B cell (primary cell): ENCODE results near the gene SGTA. TPM values are rescaled to one million over a fixed set of nuclear protein-coding genes. Genes with fewer than 3 reads are reported as not detected.

ENCODE experiments used
- ATAC-seq: fragments of 200-7000 bp; cut with Tn5 transposase; one replicate; pipeline ENCODE4 v1.10.0; 2021; ENCODE audit warnings: low read depth, mild to moderate bottlenecking, moderate number of reproducible peaks, moderate library complexity
- CTCF ChIA-PET: fragments of 350-600 bp; sonication (Branson Sonifier 250); formaldehyde crosslinking; loops from one replicate; lab custom pipeline; 2021; ENCODE audit warnings: antibody characterized with exemption, inconsistent platforms; lab: Charles Lee
- POLR2A ChIA-PET: fragments of 350-600 bp; sonication (Branson Sonifier 250); formaldehyde crosslinking; loops from one replicate; lab custom pipeline; 2021; ENCODE audit warnings: antibody characterized with exemption; lab: Charles Lee
- DNase-seq: peaks from one replicate; pipeline ENCODE4 v3.0.0; 2013
- H2AFZ ChIP-seq: 2 replicates; pipeline ENCODE4 v1.6.1; 2012; ENCODE audit warnings: mild to moderate bottlenecking, low read depth, low read length; ENCODE audit not compliant: insufficient read depth, poor library complexity, severe bottlenecking
- H3K27ac ChIP-seq, 2 donors: 1 replicate in 1 of 2; 2 replicates in 1 of 2; pipeline ENCODE4 v1.5.1; 2012 to 2013; ENCODE audit warnings: low read length in 2 of 2, mild to moderate bottlenecking in 2 of 2, moderate library complexity in 1 of 2
- H3K27me3 ChIP-seq, 4 experiments: fragments of 200-600 bp in 1 of 4; sonication (generic) in 1 of 4; replicated peaks in 1 of 4; 1 replicate in 2 of 4; 2 replicates in 2 of 4; pipeline versions ENCODE4 v1.6.1 to v1.7.0; 2013 to 2016; ENCODE audit warnings: low read length in 3 of 4, mild to moderate bottlenecking in 2 of 4, mixed read lengths in 1 of 4, moderate library complexity in 1 of 4; ENCODE audit not compliant: insufficient read depth in 4 of 4, control insufficient read depth in 3 of 4; ENCODE audit errors: control extremely low read depth in 1 of 4
- H3K36me3 ChIP-seq, 2 experiments: replicated peaks in 1 of 2; 1 replicate in 1 of 2; 2 replicates in 1 of 2; pipeline versions ENCODE4 v1.6.1 to v1.7.1; 2013; ENCODE audit warnings: low read length in 1 of 2; ENCODE audit not compliant: insufficient read depth in 2 of 2, control insufficient read depth in 1 of 2; ENCODE audit errors: control extremely low read depth in 1 of 2, extremely low read depth in 1 of 2
- H3K4me1 ChIP-seq, 2 donors: fragments of 200-600 bp in 1 of 2; sonication (generic) in 1 of 2; 1 replicate in 1 of 2; 2 replicates in 1 of 2; pipeline versions ENCODE4 v1.5.1 to v1.6.1; 2013 to 2017; ENCODE audit warnings: low read length in 2 of 2; ENCODE audit not compliant: control insufficient read depth in 2 of 2, insufficient read depth in 2 of 2
- H3K4me2 ChIP-seq: replicated peaks from 2 replicates; pipeline ENCODE3; 2012; ENCODE audit warnings: mild to moderate bottlenecking, low read depth, low read length; ENCODE audit not compliant: poor library complexity, severe bottlenecking
- H3K4me3 ChIP-seq, 5 experiments: fragments of 200-600 bp in 1 of 5; sonication (generic) in 1 of 5; 1 replicate in 3 of 5; 2 replicates in 2 of 5; pipeline versions ENCODE4 v1.5.1 to v1.7.0; 2011 to 2016; ENCODE audit warnings: low read length in 4 of 5, mild to moderate bottlenecking in 4 of 5, low read depth in 2 of 5, control low read depth in 1 of 5, moderate library complexity in 1 of 5; ENCODE audit not compliant: insufficient read depth in 1 of 5; ENCODE audit errors: control extremely low read depth in 1 of 5, extremely low read depth in 1 of 5
- H3K79me2 ChIP-seq: fragments of 200-600 bp; sonication (generic); one replicate; pipeline ENCODE4 v1.6.0; 2016; ENCODE audit warnings: low read length; ENCODE audit not compliant: control insufficient read depth, insufficient read depth
- H3K9ac ChIP-seq: fragments of 200-600 bp; sonication (generic); 2 replicates; pipeline ENCODE4 v1.6.1; 2017; ENCODE audit warnings: mild to moderate bottlenecking, low read length, moderate library complexity
- H3K9me3 ChIP-seq, 3 donors: one replicate each; pipeline versions ENCODE4 v1.6.1 to v1.7.1; 2013; ENCODE audit warnings: low read length in 2 of 3; ENCODE audit not compliant: control insufficient read depth in 2 of 3, insufficient read depth in 1 of 3; ENCODE audit errors: control extremely low read depth in 1 of 3
- H4K20me1 ChIP-seq: 2 replicates; pipeline ENCODE4 v1.6.0; 2012; ENCODE audit warnings: mild to moderate bottlenecking, low read length; ENCODE audit not compliant: insufficient read depth, control insufficient read depth, poor library complexity, severe bottlenecking
- H3K27ac Mint-ChIP-seq: one replicate; pipeline ENCODE4 v1.8.0; 2021; ENCODE audit warnings: mixed read lengths
- H3K27me3 Mint-ChIP-seq: one replicate; pipeline ENCODE4 v1.8.0; 2021; ENCODE audit warnings: mixed read lengths
- H3K4me1 Mint-ChIP-seq: one replicate; pipeline ENCODE4 v1.8.0; 2021; ENCODE audit warnings: mixed read lengths
- H3K4me3 Mint-ChIP-seq: one replicate; pipeline ENCODE4 v1.8.0; 2021; ENCODE audit warnings: mixed read lengths
- H3K9me3 Mint-ChIP-seq: one replicate; pipeline ENCODE4 v1.8.0; 2022; ENCODE audit warnings: mixed read lengths; ENCODE audit not compliant: insufficient read depth
- EZH2 ChIP-seq: IDR thresholded peaks from 2 replicates; pipeline ENCODE4 v1.6.1; 2012; ENCODE audit warnings: borderline replicate concordance, low read depth, mild to moderate bottlenecking, moderate library complexity, low read length; ENCODE audit not compliant: insufficient read depth, poor library complexity, severe bottlenecking
- WGBS: methylation state at CpG from one replicate; pipeline ENCODE4 v1.1.5; 2013; ENCODE audit warnings: missing lambda C conversion rate; ENCODE audit not compliant: insufficient coverage; 5-methylcytosine and 5-hydroxymethylcytosine counted together
- intact Hi-C: fragments of 100-400 bp; cut with micrococcal nuclease; formaldehyde crosslinking; loops from one replicate; pipeline ENCODE4 v1.10.0; 2022
- polyA plus RNA-seq: library from polyadenylated mRNA; depleted of rRNA; stranded (reverse); fragments of >200 nt; gene quantifications from 2 replicates; pipeline ENCODE4 v1.2.3, GENCODE V29; 2012
- total RNA-seq, 2 donors: library from RNA; stranded (reverse); fragments of 120-200 nt in 1 of 2; gene quantifications; 1 replicate in 1 of 2; 2 replicates in 1 of 2; pipeline versions ENCODE4 v1.2.3 to v1.2.4, GENCODE V29; 2013 to 2022
- TF ChIP-seq, protein P1 (sequence below): fragments of 200-600 bp; IDR thresholded peaks from one replicate; pipeline ENCODE4 v1.8.0; 2022; ENCODE audit warnings: antibody characterized with exemption, mild to moderate bottlenecking

The SGTA gene
- total and polyA plus RNA-seq, 2 donors (not counting 1 experiment from before 2014, with no cell fraction given): 36.6 to 42.0 TPM

DNA sequence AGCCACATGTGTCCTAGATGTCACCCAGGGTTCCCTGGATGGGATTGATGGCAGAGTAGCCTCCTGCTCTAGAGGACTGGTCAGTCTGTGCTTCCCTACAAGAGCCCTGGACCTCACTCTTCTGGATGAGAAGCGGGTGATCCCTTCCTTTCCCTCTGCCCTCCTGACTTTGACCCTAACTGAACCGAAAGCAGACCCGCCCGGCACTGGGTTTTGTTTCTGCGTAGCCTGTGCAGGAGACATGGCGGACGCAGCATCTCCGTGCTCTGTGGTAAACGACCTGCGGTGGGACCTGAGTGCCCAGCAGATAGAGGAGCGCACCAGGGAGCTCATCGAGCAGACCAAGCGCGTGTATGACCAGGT is 7.1 kb upstream of the SGTA start:
- Mint-ChIP-seq H3K27ac (peak overlapping the region; percentile 68), H3K9me3 (no peaks in the 10 kb centered on the region), H3K4me3 (peak overlapping the region; percentile 37), H3K27me3 (no peaks in the 10 kb centered on the region), H3K4me1 (peaks cover 37% of the 10 kb centered on the region)
- TF ChIP-seq, protein P1, sequence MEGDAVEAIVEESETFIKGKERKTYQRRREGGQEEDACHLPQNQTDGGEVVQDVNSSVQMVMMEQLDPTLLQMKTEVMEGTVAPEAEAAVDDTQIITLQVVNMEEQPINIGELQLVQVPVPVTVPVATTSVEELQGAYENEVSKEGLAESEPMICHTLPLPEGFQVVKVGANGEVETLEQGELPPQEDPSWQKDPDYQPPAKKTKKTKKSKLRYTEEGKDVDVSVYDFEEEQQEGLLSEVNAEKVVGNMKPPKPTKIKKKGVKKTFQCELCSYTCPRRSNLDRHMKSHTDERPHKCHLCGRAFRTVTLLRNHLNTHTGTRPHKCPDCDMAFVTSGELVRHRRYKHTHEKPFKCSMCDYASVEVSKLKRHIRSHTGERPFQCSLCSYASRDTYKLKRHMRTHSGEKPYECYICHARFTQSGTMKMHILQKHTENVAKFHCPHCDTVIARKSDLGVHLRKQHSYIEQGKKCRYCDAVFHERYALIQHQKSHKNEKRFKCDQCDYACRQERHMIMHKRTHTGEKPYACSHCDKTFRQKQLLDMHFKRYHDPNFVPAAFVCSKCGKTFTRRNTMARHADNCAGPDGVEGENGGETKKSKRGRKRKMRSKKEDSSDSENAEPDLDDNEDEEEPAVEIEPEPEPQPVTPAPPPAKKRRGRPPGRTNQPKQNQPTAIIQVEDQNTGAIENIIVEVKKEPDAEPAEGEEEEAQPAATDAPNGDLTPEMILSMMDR: no peak
- TF ChIP-seq EZH2: no peak
- intact Hi-C loops: no loop called here
- CTCF ChIA-PET: no interaction called here
- H3K9ac ChIP-seq: no peak overlapping the region
- ATAC-seq (no peak), DNase-seq (no peak)
- no peak overlapping the region for H3K27ac ChIP-seq
- H4K20me1 ChIP-seq: no peaks in the 10 kb centered on the region
- peaks cover 64% of the 10 kb centered on the region for H3K79me2 ChIP-seq
- WGBS: 98% methylated on average over 12 of the region's 14 CpGs
- no peak overlapping the region for H2AFZ ChIP-seq
- POLR2A ChIA-PET: interaction anchor here (0.7 kb wide), 2 partner anchors 30 to 98 kb away, joined by 3 to 4 read pairs; partner anchors contain the start of gene ZNF554
- no peaks in the 10 kb centered on the region for H3K27me3 ChIP-seq
- no peak overlapping the region for H3K4me3 ChIP-seq
- peaks cover 6 to 23% of the 10 kb centered on the region in 2 donors for H3K4me1 ChIP-seq
- H3K4me2 ChIP-seq: no peak overlapping the region
- H3K9me3 ChIP-seq: no peaks in the 10 kb centered on the region
- H3K36me3 ChIP-seq: peaks cover 0 to 20% of the 10 kb centered on the region in 2 experiments

- no peaks in the 10 kb centered on the region for H3K9me3 ChIP-seq
- Mint-ChIP-seq H3K4me1 (peaks cover 51% of the 10 kb centered on the region), H3K4me3 (peak overlapping the region; percentile 32), H3K9me3 (no peaks in the 10 kb centered on the region), H3K27ac (no peak overlapping the region), H3K27me3 (no peaks in the 10 kb centered on the region)
- intact Hi-C loops: no loop called here
- peaks cover 4% of the 10 kb centered on the region for H4K20me1 ChIP-seq
- no peaks in the 10 kb centered on the region for H3K27me3 ChIP-seq
- H3K4me3 ChIP-seq: no peak overlapping the region
- DNase-seq (no peak), ATAC-seq (no peak)
- CTCF ChIA-PET: no interaction called here
- no peak overlapping the region for H3K27ac ChIP-seq
- H3K4me2 ChIP-seq: no peak overlapping the region
- H3K4me1 ChIP-seq: peaks cover 16 to 40% of the 10 kb centered on the region in 2 donors
- peaks cover 48% of the 10 kb centered on the region for H3K79me2 ChIP-seq
- no peak overlapping the region for H2AFZ ChIP-seq
- POLR2A ChIA-PET: interaction anchor here (0.7 kb wide), 1 partner anchor 53 kb away, joined by 3 read pairs; the partner anchor contains the start of gene ZNF555
- peaks cover 0 to 15% of the 10 kb centered on the region in 2 experiments for H3K36me3 ChIP-seq
- no peak overlapping the region for H3K9ac ChIP-seq
- WGBS: 92% methylated on average over 5 of the region's 5 CpGs
- no peak for TF ChIP-seq EZH2
- TF ChIP-seq, protein P1: no peak
Observed at GRCh38 chr19:2788237-2788636, 5.2 kb upstream of the SGTA start.
